ENCODE results near the gene MED22. TPM values are rescaled to one million over a fixed set of nuclear protein-coding genes. Genes with fewer than 3 reads are reported as not detected.
"Not testable (repeated sequence)": the region's sequence is repeated elsewhere in the genome, so short reads cannot be mapped to it uniquely, and the experiment has no call there.

Gene MED22
- total and polyA plus RNA-seq, 8 donors: 6.2 to 14.8 (median 10.5) TPM

- Histone ChIP-seq H3K27ac (no peak overlapping the region), H3K9me3 (no peaks in the 10 kb centered on the region), H3K4me1 (no peaks in the 10 kb centered on the region), H3K36me3 (no peaks in the 10 kb centered on the region), H3K27me3 (no peaks in the 10 kb centered on the region), H3K4me3 (no peak overlapping the region)
- no peak for FAIRE-seq
- TF ChIP-seq, protein P1, sequence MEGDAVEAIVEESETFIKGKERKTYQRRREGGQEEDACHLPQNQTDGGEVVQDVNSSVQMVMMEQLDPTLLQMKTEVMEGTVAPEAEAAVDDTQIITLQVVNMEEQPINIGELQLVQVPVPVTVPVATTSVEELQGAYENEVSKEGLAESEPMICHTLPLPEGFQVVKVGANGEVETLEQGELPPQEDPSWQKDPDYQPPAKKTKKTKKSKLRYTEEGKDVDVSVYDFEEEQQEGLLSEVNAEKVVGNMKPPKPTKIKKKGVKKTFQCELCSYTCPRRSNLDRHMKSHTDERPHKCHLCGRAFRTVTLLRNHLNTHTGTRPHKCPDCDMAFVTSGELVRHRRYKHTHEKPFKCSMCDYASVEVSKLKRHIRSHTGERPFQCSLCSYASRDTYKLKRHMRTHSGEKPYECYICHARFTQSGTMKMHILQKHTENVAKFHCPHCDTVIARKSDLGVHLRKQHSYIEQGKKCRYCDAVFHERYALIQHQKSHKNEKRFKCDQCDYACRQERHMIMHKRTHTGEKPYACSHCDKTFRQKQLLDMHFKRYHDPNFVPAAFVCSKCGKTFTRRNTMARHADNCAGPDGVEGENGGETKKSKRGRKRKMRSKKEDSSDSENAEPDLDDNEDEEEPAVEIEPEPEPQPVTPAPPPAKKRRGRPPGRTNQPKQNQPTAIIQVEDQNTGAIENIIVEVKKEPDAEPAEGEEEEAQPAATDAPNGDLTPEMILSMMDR (IDR thresholded peaks at IDR 0.05): no peak
- intact Hi-C loops (cut with DNase I): no loop called here
- 63 to 81% methylated on average over 3 of the region's 3 CpGs for WGBS, 2 donors
- DNase-seq: no peak
- ATAC-seq: no peak
Observed at GRCh38 chr9:133393399-133393798, 45.5 kb upstream of the MED22 start.

DNA sequence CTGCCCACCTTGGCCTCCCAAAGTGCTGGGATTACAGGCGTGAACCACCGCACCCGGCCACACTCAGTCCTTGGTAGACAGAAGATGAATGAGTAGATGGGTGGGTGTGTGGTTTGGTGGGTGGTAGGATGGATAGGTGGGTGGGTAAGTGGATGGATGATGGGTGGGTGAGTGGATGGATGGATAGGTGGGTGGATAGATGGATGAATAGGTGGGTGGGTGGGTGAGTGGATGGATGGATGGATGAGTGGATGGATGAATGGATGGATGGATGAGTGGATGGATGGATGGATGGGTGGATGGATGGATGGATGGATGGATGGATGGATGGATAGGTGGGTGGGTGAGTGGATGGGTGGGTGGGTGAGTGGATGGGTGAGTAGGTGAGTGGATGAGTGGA, 44.4 kb upstream of the MED22 start:
- 85 to 91% methylated on average over 3 of the region's 3 CpGs for WGBS, 2 donors
- intact Hi-C loops (cut with DNase I): not testable (repeated sequence)

DNA sequence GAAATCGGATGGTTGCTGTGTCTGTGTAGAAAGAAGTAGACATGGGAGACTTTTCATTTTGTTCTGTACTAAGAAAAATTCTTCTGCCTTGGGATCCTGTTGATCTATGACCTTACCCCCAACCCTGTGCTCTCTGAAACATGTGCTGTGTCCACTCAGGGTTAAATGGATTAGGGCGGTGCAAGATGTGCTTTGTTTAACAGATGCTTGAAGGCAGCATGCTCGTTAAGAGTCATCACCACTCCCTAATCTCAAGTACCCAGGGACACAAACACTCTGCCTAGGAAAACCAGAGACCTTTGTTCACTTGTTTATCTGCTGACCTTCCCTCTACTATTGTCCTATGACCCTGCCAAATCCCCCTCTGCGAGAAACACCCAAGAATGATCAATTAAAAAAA, 43.5 kb upstream of the MED22 start:
- 22 to 53% methylated on average over 2 to 3 of the region's 4 CpGs for WGBS, 2 donors
- DNase-seq; H3K27ac ChIP-seq; intact Hi-C loops (cut with DNase I); H3K4me1 ChIP-seq; H3K4me3 ChIP-seq; FAIRE-seq; H3K9me3 ChIP-seq; H3K36me3 ChIP-seq; H3K27me3 ChIP-seq; ATAC-seq: not testable (repeated sequence)

More for the DNA sequence above, 44.4 kb upstream of the MED22 start:
- not testable (repeated sequence) for H3K36me3 ChIP-seq, FAIRE-seq, ATAC-seq, H3K4me3 ChIP-seq, DNase-seq, H3K9me3 ChIP-seq, H3K4me1 ChIP-seq, H3K27ac ChIP-seq, H3K27me3 ChIP-seq

- intact Hi-C loops (cut with DNase I): no loop called here
- Histone ChIP-seq H3K36me3 (no peaks in the 10 kb centered on the region), H3K27ac (no peak overlapping the region), H3K4me1 (no peaks in the 10 kb centered on the region), H3K27me3 (no peaks in the 10 kb centered on the region), H3K4me3 (no peak overlapping the region), H3K9me3 (no peaks in the 10 kb centered on the region)
- no peak for FAIRE-seq
- ATAC-seq: no peak
- no peak for DNase-seq
- WGBS, 2 donors: 64 to 67% methylated on average over 7 of the region's 7 CpGs
- TF ChIP-seq, protein P1 (IDR thresholded peaks at IDR 0.05): no peak
Observed at GRCh38 chr9:133390713-133391112, 42.8 kb upstream of the MED22 start.

DNA sequence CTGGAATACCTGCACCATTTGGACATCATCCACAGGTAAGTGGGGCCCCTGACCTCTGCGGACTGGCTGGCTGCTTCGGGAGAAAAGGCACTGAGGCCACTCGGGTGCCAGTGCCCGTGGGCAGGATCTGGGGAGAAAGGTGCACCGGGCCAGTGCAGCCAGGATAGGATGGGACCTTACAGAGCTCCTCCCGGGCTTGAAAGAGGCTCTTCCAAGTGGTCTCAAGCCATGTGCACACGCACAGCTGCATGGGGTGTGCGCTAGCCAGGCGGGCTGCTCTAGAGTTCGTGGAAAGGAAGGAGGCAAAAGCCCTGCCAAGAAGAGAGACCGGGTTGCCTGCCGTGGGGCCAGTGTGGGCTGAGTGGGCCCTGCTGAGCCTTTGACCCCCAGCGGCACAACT, 41.6 kb upstream of the MED22 start:
- intact Hi-C loops (cut with DNase I): no loop called here
- H3K4me1 ChIP-seq: no peaks in the 10 kb centered on the region
- FAIRE-seq (no peak), ATAC-seq (no peak), DNase-seq (no peak)
- H3K4me3 ChIP-seq: no peak overlapping the region
- no peak overlapping the region for H3K27ac ChIP-seq
- H3K36me3 ChIP-seq: no peaks in the 10 kb centered on the region
- 79 to 84% methylated on average over 13 of the region's 13 CpGs for WGBS, 2 donors
- TF ChIP-seq, protein P1 (IDR thresholded peaks at IDR 0.05): no peak
- H3K27me3 ChIP-seq: no peaks in the 10 kb centered on the region
- H3K9me3 ChIP-seq: no peaks in the 10 kb centered on the region

DNA sequence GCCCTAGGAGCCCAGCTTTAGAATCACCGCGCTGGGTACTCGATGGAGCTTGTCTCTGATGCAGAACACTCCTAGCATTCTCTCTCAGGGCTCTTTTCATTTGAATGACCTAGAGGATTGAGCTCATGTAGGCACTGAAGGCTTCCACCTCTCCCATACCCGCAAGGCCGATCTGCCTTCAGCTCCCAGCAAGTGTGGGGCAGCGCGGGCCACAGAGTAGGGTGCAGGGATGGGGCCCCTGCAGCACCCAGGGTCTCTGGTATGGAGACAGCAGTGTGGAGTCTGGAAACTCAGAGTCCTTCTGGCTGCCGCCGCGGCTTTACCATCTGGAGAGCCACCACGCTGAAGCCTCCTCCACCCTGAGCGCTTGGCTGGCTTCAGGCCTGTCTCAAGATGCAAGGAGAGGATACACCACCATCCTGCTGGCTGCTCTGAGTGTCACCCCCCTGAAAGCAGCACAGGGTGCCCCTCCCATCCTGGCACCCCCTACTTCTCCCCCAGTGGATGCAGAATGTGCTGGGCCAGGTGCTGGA, 41.2 kb upstream of the MED22 start:
- no peak overlapping the region for H3K27ac ChIP-seq
- no peaks in the 10 kb centered on the region for H3K4me1 ChIP-seq
- no peak overlapping the region for H3K4me3 ChIP-seq
- intact Hi-C loops (cut with DNase I): no loop called here
- TF ChIP-seq, protein P1 (IDR thresholded peaks at IDR 0.05): no peak
- WGBS, 2 donors: 95 to 97% methylated on average over 12 of the region's 12 CpGs
- no peak for FAIRE-seq
- no peaks in the 10 kb centered on the region for H3K9me3 ChIP-seq
- no peaks in the 10 kb centered on the region for H3K27me3 ChIP-seq
- DNase-seq: no peak
- no peaks in the 10 kb centered on the region for H3K36me3 ChIP-seq
- ATAC-seq: no peak
